B cell (primary cell): ENCODE results near the gene THEM5. TPM values are rescaled to one million over a fixed set of nuclear protein-coding genes. Genes with fewer than 3 reads are reported as not detected.

Experiments
- ATAC-seq: fragments of 200-7000 bp; cut with Tn5 transposase; one replicate; pipeline ENCODE4 v1.10.0; 2021; ENCODE audit warnings: low read depth, mild to moderate bottlenecking, moderate number of reproducible peaks, moderate library complexity
- CTCF ChIA-PET: fragments of 350-600 bp; sonication (Branson Sonifier 250); formaldehyde crosslinking; loops from one replicate; lab custom pipeline; 2021; ENCODE audit warnings: antibody characterized with exemption, inconsistent platforms; lab: Charles Lee
- POLR2A ChIA-PET: fragments of 350-600 bp; sonication (Branson Sonifier 250); formaldehyde crosslinking; loops from one replicate; lab custom pipeline; 2021; ENCODE audit warnings: antibody characterized with exemption; lab: Charles Lee
- DNase-seq: peaks from one replicate; pipeline ENCODE4 v3.0.0; 2013
- H2AFZ ChIP-seq: 2 replicates; pipeline ENCODE4 v1.6.1; 2012; ENCODE audit warnings: mild to moderate bottlenecking, low read depth, low read length; ENCODE audit not compliant: insufficient read depth, poor library complexity, severe bottlenecking
- H3K27ac ChIP-seq, 2 donors: 1 replicate in 1 of 2; 2 replicates in 1 of 2; pipeline ENCODE4 v1.5.1; 2012 to 2013; ENCODE audit warnings: low read length in 2 of 2, mild to moderate bottlenecking in 2 of 2, moderate library complexity in 1 of 2
- H3K27me3 ChIP-seq, 4 experiments: fragments of 200-600 bp in 1 of 4; sonication (generic) in 1 of 4; replicated peaks in 1 of 4; 1 replicate in 2 of 4; 2 replicates in 2 of 4; pipeline versions ENCODE4 v1.6.1 to v1.7.0; 2013 to 2016; ENCODE audit warnings: low read length in 3 of 4, mild to moderate bottlenecking in 2 of 4, mixed read lengths in 1 of 4, moderate library complexity in 1 of 4; ENCODE audit not compliant: insufficient read depth in 4 of 4, control insufficient read depth in 3 of 4; ENCODE audit errors: control extremely low read depth in 1 of 4
- H3K36me3 ChIP-seq, 2 experiments: replicated peaks in 1 of 2; 1 replicate in 1 of 2; 2 replicates in 1 of 2; pipeline versions ENCODE4 v1.6.1 to v1.7.1; 2013; ENCODE audit warnings: low read length in 1 of 2; ENCODE audit not compliant: insufficient read depth in 2 of 2, control insufficient read depth in 1 of 2; ENCODE audit errors: control extremely low read depth in 1 of 2, extremely low read depth in 1 of 2
- H3K4me1 ChIP-seq, 2 donors: fragments of 200-600 bp in 1 of 2; sonication (generic) in 1 of 2; 1 replicate in 1 of 2; 2 replicates in 1 of 2; pipeline versions ENCODE4 v1.5.1 to v1.6.1; 2013 to 2017; ENCODE audit warnings: low read length in 2 of 2; ENCODE audit not compliant: control insufficient read depth in 2 of 2, insufficient read depth in 2 of 2
- H3K4me2 ChIP-seq: replicated peaks from 2 replicates; pipeline ENCODE3; 2012; ENCODE audit warnings: mild to moderate bottlenecking, low read depth, low read length; ENCODE audit not compliant: poor library complexity, severe bottlenecking
- H3K4me3 ChIP-seq, 5 experiments: fragments of 200-600 bp in 1 of 5; sonication (generic) in 1 of 5; 1 replicate in 3 of 5; 2 replicates in 2 of 5; pipeline versions ENCODE4 v1.5.1 to v1.7.0; 2011 to 2016; ENCODE audit warnings: low read length in 4 of 5, mild to moderate bottlenecking in 4 of 5, low read depth in 2 of 5, control low read depth in 1 of 5, moderate library complexity in 1 of 5; ENCODE audit not compliant: insufficient read depth in 1 of 5; ENCODE audit errors: control extremely low read depth in 1 of 5, extremely low read depth in 1 of 5
- H3K79me2 ChIP-seq: fragments of 200-600 bp; sonication (generic); one replicate; pipeline ENCODE4 v1.6.0; 2016; ENCODE audit warnings: low read length; ENCODE audit not compliant: control insufficient read depth, insufficient read depth
- H3K9ac ChIP-seq: fragments of 200-600 bp; sonication (generic); 2 replicates; pipeline ENCODE4 v1.6.1; 2017; ENCODE audit warnings: mild to moderate bottlenecking, low read length, moderate library complexity
- H3K9me3 ChIP-seq, 3 donors: one replicate each; pipeline versions ENCODE4 v1.6.1 to v1.7.1; 2013; ENCODE audit warnings: low read length in 2 of 3; ENCODE audit not compliant: control insufficient read depth in 2 of 3, insufficient read depth in 1 of 3; ENCODE audit errors: control extremely low read depth in 1 of 3
- H4K20me1 ChIP-seq: 2 replicates; pipeline ENCODE4 v1.6.0; 2012; ENCODE audit warnings: mild to moderate bottlenecking, low read length; ENCODE audit not compliant: insufficient read depth, control insufficient read depth, poor library complexity, severe bottlenecking
- H3K27ac Mint-ChIP-seq: one replicate; pipeline ENCODE4 v1.8.0; 2021; ENCODE audit warnings: mixed read lengths
- H3K27me3 Mint-ChIP-seq: one replicate; pipeline ENCODE4 v1.8.0; 2021; ENCODE audit warnings: mixed read lengths
- H3K4me1 Mint-ChIP-seq: one replicate; pipeline ENCODE4 v1.8.0; 2021; ENCODE audit warnings: mixed read lengths
- H3K4me3 Mint-ChIP-seq: one replicate; pipeline ENCODE4 v1.8.0; 2021; ENCODE audit warnings: mixed read lengths
- H3K9me3 Mint-ChIP-seq: one replicate; pipeline ENCODE4 v1.8.0; 2022; ENCODE audit warnings: mixed read lengths; ENCODE audit not compliant: insufficient read depth
- EZH2 ChIP-seq: IDR thresholded peaks from 2 replicates; pipeline ENCODE4 v1.6.1; 2012; ENCODE audit warnings: borderline replicate concordance, low read depth, mild to moderate bottlenecking, moderate library complexity, low read length; ENCODE audit not compliant: insufficient read depth, poor library complexity, severe bottlenecking
- WGBS: methylation state at CpG from one replicate; pipeline ENCODE4 v1.1.5; 2013; ENCODE audit warnings: missing lambda C conversion rate; ENCODE audit not compliant: insufficient coverage; 5-methylcytosine and 5-hydroxymethylcytosine counted together
- intact Hi-C: fragments of 100-400 bp; cut with micrococcal nuclease; formaldehyde crosslinking; loops from one replicate; pipeline ENCODE4 v1.10.0; 2022
- polyA plus RNA-seq: library from polyadenylated mRNA; depleted of rRNA; stranded (reverse); fragments of >200 nt; gene quantifications from 2 replicates; pipeline ENCODE4 v1.2.3, GENCODE V29; 2012
- total RNA-seq, 2 donors: library from RNA; stranded (reverse); fragments of 120-200 nt in 1 of 2; gene quantifications; 1 replicate in 1 of 2; 2 replicates in 1 of 2; pipeline versions ENCODE4 v1.2.3 to v1.2.4, GENCODE V29; 2013 to 2022
- TF ChIP-seq, protein P1 (sequence below): fragments of 200-600 bp; IDR thresholded peaks from one replicate; pipeline ENCODE4 v1.8.0; 2022; ENCODE audit warnings: antibody characterized with exemption, mild to moderate bottlenecking

The THEM5 gene
- total and polyA plus RNA-seq, 2 donors (not counting 1 experiment from before 2014, with no cell fraction given): not detected

DNA sequence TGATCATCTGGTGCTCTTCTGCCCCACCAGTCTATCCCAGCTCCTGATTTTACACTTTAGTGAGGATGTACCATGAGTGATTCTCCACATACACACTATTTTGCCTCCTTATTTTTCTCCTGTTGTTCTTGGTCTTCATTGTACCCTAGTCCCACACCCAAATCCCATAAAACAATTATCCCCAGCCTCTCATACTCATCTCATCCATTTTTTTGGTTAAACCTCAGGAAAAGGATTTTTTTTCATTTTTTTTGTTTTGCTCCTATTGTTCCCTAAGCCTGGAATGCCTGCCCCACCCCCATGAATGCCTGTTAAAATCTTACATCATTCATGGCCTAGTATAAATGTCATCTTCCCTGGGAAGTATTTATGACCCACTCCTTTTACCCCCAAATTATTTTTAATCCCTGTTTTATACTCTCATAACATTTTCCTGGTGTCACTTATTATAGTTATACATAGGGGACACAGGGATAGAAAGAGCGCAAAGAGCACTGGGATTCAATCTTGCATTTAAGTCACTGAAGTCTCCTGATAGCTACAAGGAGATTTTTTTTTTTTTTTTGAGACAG is 43.4 kb downstream of the THEM5 start:
- peaks cover 21% of the 10 kb centered on the region for H3K27me3 Mint-ChIP-seq
- no peak overlapping the region for H3K4me3 ChIP-seq
- TF ChIP-seq, protein P1, sequence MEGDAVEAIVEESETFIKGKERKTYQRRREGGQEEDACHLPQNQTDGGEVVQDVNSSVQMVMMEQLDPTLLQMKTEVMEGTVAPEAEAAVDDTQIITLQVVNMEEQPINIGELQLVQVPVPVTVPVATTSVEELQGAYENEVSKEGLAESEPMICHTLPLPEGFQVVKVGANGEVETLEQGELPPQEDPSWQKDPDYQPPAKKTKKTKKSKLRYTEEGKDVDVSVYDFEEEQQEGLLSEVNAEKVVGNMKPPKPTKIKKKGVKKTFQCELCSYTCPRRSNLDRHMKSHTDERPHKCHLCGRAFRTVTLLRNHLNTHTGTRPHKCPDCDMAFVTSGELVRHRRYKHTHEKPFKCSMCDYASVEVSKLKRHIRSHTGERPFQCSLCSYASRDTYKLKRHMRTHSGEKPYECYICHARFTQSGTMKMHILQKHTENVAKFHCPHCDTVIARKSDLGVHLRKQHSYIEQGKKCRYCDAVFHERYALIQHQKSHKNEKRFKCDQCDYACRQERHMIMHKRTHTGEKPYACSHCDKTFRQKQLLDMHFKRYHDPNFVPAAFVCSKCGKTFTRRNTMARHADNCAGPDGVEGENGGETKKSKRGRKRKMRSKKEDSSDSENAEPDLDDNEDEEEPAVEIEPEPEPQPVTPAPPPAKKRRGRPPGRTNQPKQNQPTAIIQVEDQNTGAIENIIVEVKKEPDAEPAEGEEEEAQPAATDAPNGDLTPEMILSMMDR: no peak
- no peak for TF ChIP-seq EZH2
- no CpG with 5 or more reads among the region's 1 CpG for WGBS
- no peak overlapping the region for H3K4me2 ChIP-seq
- ChIA-PET CTCF (no interaction called here), POLR2A (interaction anchor here (0.6 kb wide), 1 partner anchor 581 kb away, joined by 6 read pairs; no protein-coding TSS in a partner anchor)
- no peak overlapping the region for H3K9ac ChIP-seq
- H2AFZ ChIP-seq: no peak overlapping the region
- no peaks in the 10 kb centered on the region for H3K4me1 ChIP-seq
- H3K27ac ChIP-seq: no peak overlapping the region
- H3K27me3 ChIP-seq: no peaks in the 10 kb centered on the region
- no peak overlapping the region for H3K27ac Mint-ChIP-seq
- no peaks in the 10 kb centered on the region for H3K9me3 ChIP-seq
- no peak overlapping the region for H3K4me3 Mint-ChIP-seq
- no peaks in the 10 kb centered on the region for H3K36me3 ChIP-seq
- H3K4me1 Mint-ChIP-seq: peaks cover 4% of the 10 kb centered on the region
- intact Hi-C loops: no loop called here
- ATAC-seq (no peak), DNase-seq (no peak)
- H3K79me2 ChIP-seq: no peaks in the 10 kb centered on the region
- no peaks in the 10 kb centered on the region for H3K9me3 Mint-ChIP-seq
- no peaks in the 10 kb centered on the region for H4K20me1 ChIP-seq

DNA sequence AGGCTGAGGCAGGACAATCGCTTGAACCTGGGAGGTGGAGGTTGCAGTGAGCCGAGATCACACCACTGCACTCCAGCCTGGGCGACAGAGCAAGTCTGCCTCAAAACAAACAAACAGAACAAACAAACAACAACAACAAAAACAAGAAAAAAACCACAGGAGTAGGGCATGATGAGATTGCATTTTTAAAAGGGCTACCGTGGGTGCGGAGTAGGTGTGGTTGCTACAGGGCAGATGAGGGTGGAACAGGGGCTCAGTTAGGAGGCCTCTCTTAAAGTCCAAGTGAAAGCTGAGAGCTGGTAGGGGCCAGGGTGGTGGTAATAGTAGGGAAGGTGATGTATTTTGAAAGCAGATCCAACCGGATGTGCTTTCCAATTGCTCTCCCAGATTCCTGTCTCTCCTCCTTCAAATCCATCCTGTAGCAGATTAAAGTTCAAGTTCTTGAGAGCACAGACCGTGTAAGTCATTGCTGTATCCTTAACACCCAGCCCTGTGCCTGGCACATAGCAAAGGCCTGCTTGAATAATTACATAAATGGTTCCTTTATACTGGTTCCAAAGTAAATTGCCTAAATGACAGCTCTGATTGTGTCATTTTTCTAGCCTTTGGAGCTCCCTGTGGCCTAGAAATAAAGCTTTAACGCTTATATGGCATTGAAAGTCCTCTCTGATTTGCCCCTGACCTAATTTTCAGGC is 44.1 kb downstream of the THEM5 start:
- intact Hi-C loops: no loop called here
- ATAC-seq (no peak), DNase-seq (no peak)
- Histone ChIP-seq H3K4me1 (peaks cover 2 to 3% of the 10 kb centered on the region in 2 donors), H2AFZ (no peak overlapping the region), H3K9ac (no peak overlapping the region), H3K4me2 (no peak overlapping the region), H3K27me3 (no peaks in the 10 kb centered on the region), H3K79me2 (no peaks in the 10 kb centered on the region), H3K27ac (no peak overlapping the region), H4K20me1 (no peaks in the 10 kb centered on the region), H3K4me3 (no peak overlapping the region), H3K9me3 (no peaks in the 10 kb centered on the region), H3K36me3 (no peaks in the 10 kb centered on the region)
- no peak overlapping the region for H3K27ac Mint-ChIP-seq
- H3K4me3 Mint-ChIP-seq: no peak overlapping the region
- WGBS: 67% methylated on average over 2 of the region's 8 CpGs
- TF ChIP-seq, protein P1: no peak
- no peak for TF ChIP-seq EZH2
- peaks cover 15% of the 10 kb centered on the region for H3K27me3 Mint-ChIP-seq
- CTCF ChIA-PET: no interaction called here
- POLR2A ChIA-PET: interaction anchor here (0.6 kb wide), 1 partner anchor 580 kb away, joined by 6 read pairs; no protein-coding TSS in a partner anchor
- peaks cover 4% of the 10 kb centered on the region for H3K4me1 Mint-ChIP-seq
- no peaks in the 10 kb centered on the region for H3K9me3 Mint-ChIP-seq
